ENCODE results near the gene HJURP.

The HJURP gene

GRCh38 chr2:233803292-233803911, 50.9 kb downstream of the HJURP start:
- no peaks in the 10 kb centered on the region for H3K36me3 ChIP-seq (ENCODE audit: control insufficient read depth, low read length)
- H3K9me2 ChIP-seq (replicated peaks; ENCODE audit: control insufficient read depth, low read length) = no peaks in the 10 kb centered on the region
- H3K27me3 ChIP-seq (ENCODE audit: control insufficient read depth, low read length) = peaks cover 6% of the 10 kb centered on the region; the same call in 1 of the 2 replicates

GRCh38 chr2:233802132-233802815, 52.1 kb downstream of the HJURP start:
- Histone ChIP-seq H3K27me3 (ENCODE audit: control insufficient read depth, low read length) (peaks cover 3% of the 10 kb centered on the region; the same call in 1 of the 2 replicates), H3F3A (ENCODE audit: control insufficient read depth, insufficient read depth) (no peaks in the 10 kb centered on the region), H3K9me2 (replicated peaks; ENCODE audit: control insufficient read depth, low read length) (no peaks in the 10 kb centered on the region), H3K36me3 (ENCODE audit: control insufficient read depth, low read length) (no peaks in the 10 kb centered on the region), H4K20me1 (ENCODE audit: control insufficient read depth, insufficient read depth, low read depth, low read length) (no peaks in the 10 kb centered on the region), H3K4me3 (ENCODE audit: low read length) (no peak overlapping the region), H3K4me2 (ENCODE audit: low read length) (no peak overlapping the region), H3K4me1 (ENCODE audit: control insufficient read depth, low read length) (peaks cover 9% of the 10 kb centered on the region), H3K79me2 (ENCODE audit: control insufficient read depth, low read length) (no peaks in the 10 kb centered on the region), H3K9me3 (ENCODE audit: control insufficient read depth, insufficient read depth, low read length) (no peaks in the 10 kb centered on the region), H3K27ac (ENCODE audit: low read depth, low read length) (no peak overlapping the region)
- TF ChIP-seq EZH2phosphoT487 (IDR thresholded peaks at IDR 0.05; ENCODE audit: borderline replicate concordance, low read length) (no peak), CTCF (IDR thresholded peaks at IDR 0.05; ENCODE audit: low read depth, low read length, poor library complexity, severe bottlenecking) (no peak)

More at GRCh38 chr2:233803292-233803911, 50.9 kb downstream of the HJURP start:
- H3K4me1 ChIP-seq (ENCODE audit: control insufficient read depth, low read length) = peaks cover 9% of the 10 kb centered on the region
- no peaks in the 10 kb centered on the region for H3K79me2 ChIP-seq (ENCODE audit: control insufficient read depth, low read length)
- no peaks in the 10 kb centered on the region for H4K20me1 ChIP-seq (ENCODE audit: control insufficient read depth, insufficient read depth, low read depth, low read length)
- H3K4me3 ChIP-seq (ENCODE audit: low read length) = no peak overlapping the region
- no peaks in the 10 kb centered on the region for H3K9me3 ChIP-seq (ENCODE audit: control insufficient read depth, insufficient read depth, low read length)
- no peak overlapping the region for H3K27ac ChIP-seq (ENCODE audit: low read depth, low read length)
- H3K4me2 ChIP-seq (ENCODE audit: low read length) = no peak overlapping the region
- TF ChIP-seq CTCF (IDR thresholded peaks at IDR 0.05; ENCODE audit: low read depth, low read length, poor library complexity, severe bottlenecking) = no peak
- TF ChIP-seq EZH2phosphoT487 (IDR thresholded peaks at IDR 0.05; ENCODE audit: borderline replicate concordance, low read length) = no peak
- H3F3A ChIP-seq (ENCODE audit: control insufficient read depth, insufficient read depth) = no peaks in the 10 kb centered on the region

GRCh38 chr2:233801357-233802131, 52.8 kb downstream of the HJURP start:
- H4K20me1 ChIP-seq (ENCODE audit: control insufficient read depth, insufficient read depth, low read depth, low read length) = no peaks in the 10 kb centered on the region
- H3K79me2 ChIP-seq (ENCODE audit: control insufficient read depth, low read length) = no peaks in the 10 kb centered on the region
- H3K9me3 ChIP-seq (ENCODE audit: control insufficient read depth, insufficient read depth, low read length) = no peaks in the 10 kb centered on the region
- H3K4me3 ChIP-seq (ENCODE audit: low read length) = no peak overlapping the region
- TF ChIP-seq EZH2phosphoT487 (IDR thresholded peaks at IDR 0.05; ENCODE audit: borderline replicate concordance, low read length) = no peak
- no peak for TF ChIP-seq CTCF (IDR thresholded peaks at IDR 0.05; ENCODE audit: low read depth, low read length, poor library complexity, severe bottlenecking)
- peaks cover 3% of the 10 kb centered on the region; the same call in 1 of the 2 replicates for H3K27me3 ChIP-seq (ENCODE audit: control insufficient read depth, low read length)
- H3K9me2 ChIP-seq (replicated peaks; ENCODE audit: control insufficient read depth, low read length) = no peaks in the 10 kb centered on the region
- no peak overlapping the region for H3K4me2 ChIP-seq (ENCODE audit: low read length)
- no peak overlapping the region for H3K27ac ChIP-seq (ENCODE audit: low read depth, low read length)
- no peaks in the 10 kb centered on the region for H3F3A ChIP-seq (ENCODE audit: control insufficient read depth, insufficient read depth)
- H3K4me1 ChIP-seq (ENCODE audit: control insufficient read depth, low read length) = peaks cover 9% of the 10 kb centered on the region
- H3K36me3 ChIP-seq (ENCODE audit: control insufficient read depth, low read length) = no peaks in the 10 kb centered on the region

All from DOHH2 (cell line).